HG02943 (cell line): Measurements from ENCODE around the gene NATD1.

Experiments
- ATAC-seq: cut with Tn5 transposase; IDR thresholded peaks from one replicate; pipeline ENCODE4 v1.9.1; 2021; ENCODE audit warnings: mild to moderate bottlenecking, low read depth, moderate library complexity; ENCODE audit not compliant: unreplicated experiment

Gene NATD1

DNA sequence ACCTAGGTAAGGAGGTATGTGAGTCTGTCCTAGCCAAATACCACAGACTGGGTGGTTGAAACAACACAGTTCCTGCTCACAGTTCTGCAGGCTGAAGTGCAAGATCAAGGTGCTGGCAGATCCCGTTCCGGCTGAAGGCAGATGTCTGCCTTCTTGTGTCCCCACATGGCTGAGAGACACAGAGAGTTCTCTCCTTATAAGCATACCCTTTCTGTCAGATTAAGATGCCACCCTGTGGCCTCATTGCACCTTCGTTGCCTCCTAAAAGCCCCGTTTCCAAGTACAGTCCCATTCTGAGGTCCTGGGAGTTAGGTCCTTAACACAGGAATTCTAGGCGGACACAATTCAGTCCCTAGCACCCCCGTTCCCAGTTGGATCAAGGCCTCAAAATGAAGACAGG, 30.1 kb downstream of the NATD1 start:
- no peak for ATAC-seq

DNA sequence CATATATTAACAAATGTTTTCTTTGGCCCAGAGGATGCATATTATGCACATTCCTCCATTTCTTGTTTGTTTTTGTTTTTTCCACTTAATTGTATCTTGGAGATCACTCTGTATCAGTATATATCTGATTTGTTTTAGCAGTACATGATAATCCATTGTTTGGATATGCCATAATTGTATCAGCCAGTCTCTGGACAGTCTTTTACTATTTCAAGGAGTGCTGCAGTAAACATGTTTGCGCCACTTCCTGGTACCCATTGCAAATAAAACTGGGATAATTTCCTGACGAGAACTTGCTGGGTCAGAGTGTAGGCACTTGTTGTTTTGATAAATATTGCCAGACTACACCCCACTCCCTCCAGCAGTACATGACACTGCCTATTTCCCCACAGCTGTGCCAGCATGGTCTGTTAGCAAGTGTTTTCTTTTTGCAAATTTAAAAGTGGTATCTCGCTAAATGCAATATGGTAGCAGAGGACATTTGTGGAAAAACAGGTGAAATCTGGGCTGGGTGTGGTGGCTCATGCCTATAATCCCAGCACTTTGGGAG, 34.3 kb downstream of the NATD1 start:
- no peak for ATAC-seq

GRCh38 chr17:21218101-21218500, 35.1 kb downstream of the NATD1 start:
- ATAC-seq = no peak

- no peak for ATAC-seq
Measured at GRCh38 chr17:21217346-21217745, 35.9 kb downstream of the NATD1 start.

GRCh38 chr17:21215935-21216334, 37.3 kb downstream of the NATD1 start:
- ATAC-seq = no peak

GRCh38 chr17:21214777-21215541, 38.3 kb downstream of the NATD1 start:
- peak; percentile 12 for ATAC-seq

- ATAC-seq = peak; percentile 83
Measured at GRCh38 chr17:21214015-21214776, 39.0 kb downstream of the NATD1 start, which contains the start of gene TMEM11. TSS of gene TMEM11 (minus strand) at chr17:21214161. CDS start at chr17:21214152, 9 bp downstream.

DNA sequence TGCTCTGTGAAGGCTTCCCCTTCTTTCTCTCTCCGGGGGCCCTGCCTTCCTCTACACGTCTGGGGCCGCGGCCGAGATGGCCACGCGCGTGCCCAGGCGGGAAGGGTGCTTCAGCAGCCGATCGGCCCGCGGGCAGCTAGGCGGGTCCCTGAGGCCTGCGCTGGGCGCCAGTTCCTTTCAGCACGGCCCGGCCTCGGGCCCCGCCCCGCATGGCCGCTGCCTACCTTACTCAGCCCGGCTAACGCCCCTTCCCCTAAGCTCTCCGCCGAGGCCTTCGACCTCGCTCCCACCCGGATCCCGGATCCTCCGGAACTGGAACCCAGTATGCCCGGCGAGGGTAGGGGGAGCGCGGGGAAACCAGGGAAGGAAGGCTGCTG, 39.6 kb downstream of the NATD1 start:
- peak; percentile 19 for ATAC-seq

DNA sequence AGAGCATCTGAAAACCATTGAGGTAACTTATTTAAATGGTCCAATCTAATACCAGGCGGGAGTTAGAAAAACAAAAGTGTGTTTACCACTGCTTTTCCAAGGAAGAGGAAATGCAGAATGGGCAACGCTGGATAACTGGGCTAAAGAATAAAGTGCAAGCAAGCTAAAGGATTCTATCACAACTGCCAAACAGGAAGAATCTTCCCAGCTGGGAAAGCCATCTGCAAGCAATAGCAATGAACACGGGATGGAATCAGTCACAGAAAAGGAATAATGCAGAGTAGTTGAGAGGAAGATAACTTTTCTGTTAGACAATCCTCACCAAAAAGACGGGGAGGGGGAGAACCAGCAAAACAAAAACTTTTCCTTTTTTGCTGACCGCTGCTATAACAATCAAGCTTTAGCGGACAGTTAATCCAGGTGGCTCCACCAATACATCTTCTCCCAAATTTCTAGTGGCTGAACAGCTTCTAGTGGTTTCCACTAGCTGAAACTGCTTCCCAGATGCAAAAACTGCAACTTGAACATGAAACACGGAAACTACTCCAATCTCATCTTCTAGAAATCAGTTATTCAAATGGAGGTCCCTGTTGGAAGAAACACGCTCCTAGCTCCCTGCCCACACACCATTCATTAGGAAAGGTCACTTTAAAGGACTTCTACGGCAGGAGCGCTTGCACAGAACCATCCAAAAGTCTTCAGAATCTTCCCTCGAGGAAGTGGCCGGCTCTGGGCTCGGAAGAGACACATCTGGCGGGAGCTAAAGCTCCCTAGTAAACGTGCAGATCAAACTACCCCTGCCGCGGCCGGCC, 40.2 kb downstream of the NATD1 start:
- no peak for ATAC-seq

- ATAC-seq = no peak
Measured at GRCh38 chr17:21211825-21212479, 41.3 kb downstream of the NATD1 start.

- ATAC-seq = no peak
Measured at GRCh38 chr17:21210411-21211076, 42.7 kb downstream of the NATD1 start.

DNA sequence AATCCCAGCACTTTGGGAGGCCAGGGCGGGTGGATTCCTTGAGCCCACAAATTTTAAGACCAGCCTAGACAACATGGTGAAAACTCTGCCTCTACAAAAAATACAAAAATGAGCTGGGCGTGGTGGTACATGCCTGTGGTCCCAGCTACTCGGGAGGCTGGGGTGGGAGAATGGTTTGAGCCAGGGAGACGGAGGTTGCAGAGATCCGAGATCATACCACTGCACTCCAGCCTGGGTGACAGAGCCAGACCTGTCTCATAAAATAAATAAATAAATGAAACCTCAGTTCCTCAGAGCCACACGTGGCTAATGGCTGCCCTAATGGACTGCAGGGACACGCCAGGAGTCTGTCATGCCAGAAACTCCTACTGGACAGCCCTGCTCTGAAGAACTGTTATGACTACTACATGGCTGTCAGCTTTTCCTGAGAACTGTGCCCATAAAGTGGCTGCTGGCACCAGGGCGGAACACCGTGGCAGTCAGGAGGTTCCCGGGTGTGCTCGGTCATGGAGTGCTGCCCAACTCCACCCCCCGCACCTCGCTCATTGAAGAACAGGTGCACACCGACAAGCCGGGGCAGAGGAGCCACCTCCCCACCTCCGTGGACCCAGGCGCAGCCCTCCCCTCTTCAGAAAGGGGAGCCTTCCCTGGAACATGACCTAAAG, 43.6 kb downstream of the NATD1 start:
- no peak for ATAC-seq

DNA sequence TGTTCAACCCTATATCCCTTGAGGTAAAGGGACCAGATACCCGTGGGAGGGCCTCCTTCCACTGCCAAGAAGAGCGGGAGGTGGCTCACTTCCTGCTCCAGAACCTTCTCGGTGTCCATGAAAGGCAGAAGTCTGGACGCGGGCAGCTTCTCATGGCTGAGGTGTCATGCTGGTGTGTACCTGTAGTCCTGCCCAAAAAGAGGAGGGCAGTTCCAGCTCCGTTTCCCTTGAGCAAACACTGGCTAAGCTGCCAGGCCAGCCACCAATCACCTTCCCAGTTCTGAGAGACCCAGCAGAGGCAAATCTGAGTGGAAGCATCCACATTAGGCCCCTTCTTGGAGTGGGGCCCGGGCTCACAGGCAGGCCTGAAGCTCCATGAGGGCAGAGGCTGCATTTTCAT, 44.9 kb downstream of the NATD1 start:
- no peak for ATAC-seq

DNA sequence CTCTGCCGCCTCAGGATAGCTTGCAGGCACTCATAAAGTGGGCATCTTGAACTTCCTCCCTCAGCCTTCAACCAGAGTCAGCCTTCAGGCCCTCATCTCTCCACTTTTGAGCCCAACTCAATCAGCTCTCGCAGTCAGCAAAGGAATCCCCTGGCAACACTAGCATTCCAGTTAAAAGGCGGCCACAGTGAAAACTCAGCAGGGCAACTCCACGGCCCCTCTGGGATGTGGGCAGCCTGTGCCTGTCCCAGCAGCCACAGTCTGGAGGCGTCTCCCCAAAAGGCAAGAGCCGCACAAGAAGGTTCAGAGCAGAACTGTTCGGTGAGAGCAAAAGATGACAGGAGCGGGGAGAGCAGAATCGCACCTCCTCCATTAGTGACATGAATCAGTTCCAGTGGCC, 48.3 kb downstream of the NATD1 start:
- no peak for ATAC-seq

DNA sequence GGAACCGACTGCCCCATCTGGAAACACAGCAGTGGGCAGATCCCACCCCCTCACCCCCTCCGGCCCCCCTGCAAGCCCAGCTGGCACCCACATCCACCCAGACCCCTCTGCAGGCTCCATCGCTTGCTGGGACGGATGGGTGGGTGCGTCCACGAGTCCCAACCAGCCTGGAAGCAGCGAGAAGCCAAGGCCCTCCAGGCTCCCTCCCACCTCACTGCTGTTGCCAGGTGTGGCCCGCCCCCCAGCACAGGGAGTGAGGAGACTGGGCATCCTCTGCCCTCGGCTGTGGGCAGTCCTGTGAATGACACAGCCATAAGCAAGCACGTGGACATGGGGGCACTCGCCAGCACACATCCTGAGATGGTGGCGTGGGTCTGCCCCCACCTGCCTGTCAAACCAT, 50.7 kb downstream of the NATD1 start:
- ATAC-seq = no peak

DNA sequence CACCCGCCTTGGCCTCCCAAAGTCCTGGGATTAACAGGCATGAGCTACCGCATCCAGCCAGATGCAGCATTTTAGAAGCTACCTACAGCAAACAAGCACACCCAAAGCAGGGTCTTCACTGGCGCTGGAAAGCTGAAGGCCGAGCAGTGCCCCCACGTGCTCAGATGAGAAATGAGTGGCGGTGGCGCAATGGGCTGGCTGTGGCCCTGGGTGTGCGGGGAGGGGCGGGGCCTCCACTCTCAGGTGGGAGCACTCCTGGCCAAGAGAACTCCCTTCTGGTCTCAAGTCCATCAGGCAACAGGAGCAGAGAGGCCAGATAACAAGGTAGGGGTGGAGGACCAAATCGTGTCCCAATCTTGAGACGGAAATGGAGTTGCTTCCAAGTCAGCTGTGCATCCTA, 51.3 kb downstream of the NATD1 start:
- ATAC-seq = no peak

GRCh38 chr17:21201298-21201595, 52.0 kb downstream of the NATD1 start:
- no peak for ATAC-seq

GRCh38 chr17:21200590-21201297, 52.5 kb downstream of the NATD1 start:
- no peak for ATAC-seq

DNA sequence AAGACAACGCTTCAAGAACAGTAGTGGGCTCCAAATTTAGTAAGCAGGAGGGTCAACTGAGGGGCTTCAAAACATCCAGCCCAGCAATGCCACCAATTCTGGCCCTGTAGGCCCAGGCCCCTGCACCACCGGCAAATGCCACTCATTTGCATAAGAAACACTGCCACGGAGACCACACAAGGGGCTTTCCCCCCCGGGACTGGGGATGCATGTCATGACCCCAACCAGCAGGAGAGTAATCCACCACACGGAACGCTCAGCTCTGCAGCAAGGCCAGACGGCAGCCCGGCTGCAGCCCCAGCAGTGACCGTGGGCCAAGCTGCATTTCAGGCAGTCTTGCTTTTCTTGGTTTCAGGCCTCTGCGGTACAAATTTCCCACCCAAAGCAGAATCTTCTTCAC, 53.4 kb downstream of the NATD1 start:
- no peak for ATAC-seq
